A549 (cell line): ENCODE data around the gene BAK1. TPM values are rescaled to one million over a fixed set of nuclear protein-coding genes. Genes with fewer than 3 reads are reported as not detected.

Experiments used
- ATAC-seq, 2 experiments: fragments of 200-7000 bp in 1 of 2; fragments of >200 bp in 1 of 2; cut with Nextera tagmentation in 1 of 2; cut with Tn5 transposase in 1 of 2; 3 replicates each; pipeline versions ENCODE4 v1.8.0 to v1.9.1; 2018 to 2020; ENCODE audit warnings: mild to moderate bottlenecking in 1 of 2, moderate library complexity in 1 of 2
- CTCF ChIA-PET: fragments of 300-600 bp; sonication (Branson Sonifier 250); formaldehyde crosslinking; extraction: SDS; loops from one replicate; lab custom pipeline; 2021; ENCODE audit warnings: antibody characterized with exemption, inconsistent platforms; lab: Yijun Ruan, JAX
- POLR2A ChIA-PET: fragments of 350-600 bp; formaldehyde crosslinking; extraction: SDS; loops from one replicate; lab custom pipeline; 2021; ENCODE audit warnings: antibody characterized with exemption, inconsistent platforms; lab: Yijun Ruan, JAX
- DNase-seq, 2 experiments: peaks; one replicate each; pipeline versions ENCODE4 v3.0.0 to v3.0.0-alpha.2; 2011 to 2016; ENCODE audit warnings: low read depth in 1 of 2, low spot score in 1 of 2
- FAIRE-seq: peaks from 2 replicates; lab custom pipeline; 2011; peaks lifted over from hg19 to GRCh38; lab: Jason Lieb, UNC
- H3K27ac ChIP-seq, 2 experiments: fragments of >200 bp; sonication (Bioruptor Twin); formaldehyde crosslinking; 3 replicates each; pipeline ENCODE4 v1.5.1; 2016 to 2017
- H3K4me1 ChIP-seq: fragments of >200 bp; sonication (Bioruptor Twin); formaldehyde crosslinking; 3 replicates; pipeline ENCODE4 v1.6.1; 2016
- H3K4me2 ChIP-seq: fragments of >200 bp; sonication (Bioruptor Twin); formaldehyde crosslinking; 3 replicates; pipeline ENCODE4 v1.6.1; 2016
- H3K4me3 ChIP-seq: fragments of >200 bp; sonication (Bioruptor Twin); formaldehyde crosslinking; 3 replicates; pipeline ENCODE4 v1.5.1; 2016
- H3K9me3 ChIP-seq: fragments of >200 bp; sonication (Bioruptor Twin); formaldehyde crosslinking; 3 replicates; pipeline ENCODE4 v1.6.1; 2016
- CBX8 ChIP-seq: fragments of 200-600 bp; sonication (generic); IDR thresholded peaks from 2 replicates; pipeline ENCODE4 v1.6.1; 2016
- CHD2 ChIP-seq: fragments of 150-350 bp; IDR thresholded peaks from 2 replicates; pipeline ENCODE4 v1.6.1; 2014; ENCODE audit warnings: low read length; ENCODE audit not compliant: partially characterized antibody
- CTCF ChIP-seq: fragments of >200 bp; sonication (Bioruptor Twin); formaldehyde crosslinking; IDR thresholded peaks from 3 replicates; pipeline ENCODE4 v1.5.1; 2016
- FOSL2 ChIP-seq, 2 experiments: fragments of 450-650 bp in 1 of 2; fragments of >200 bp in 1 of 2; sonication (Bioruptor Twin) in 1 of 2; formaldehyde crosslinking; IDR thresholded peaks; 2 replicates each; pipeline versions ENCODE4 v1.5.0 to v1.6.1; 2016 to 2020; ENCODE audit warnings: mild to moderate bottlenecking in 1 of 2, moderate library complexity in 1 of 2
- GATA3 ChIP-seq: IDR thresholded peaks from 2 replicates; pipeline ENCODE4 v1.6.1; 2012; ENCODE audit warnings: borderline replicate concordance
- HES2 ChIP-seq: fragments of >200 bp; sonication (Bioruptor Twin); formaldehyde crosslinking; IDR thresholded peaks from 2 replicates; pipeline ENCODE4 v1.6.1; 2016
- HOXA7 ChIP-seq: fragments of 250-450 bp; sonication (Bioruptor Pico); IDR thresholded peaks from 2 replicates; pipeline ENCODE4 v1.5.0; 2020; ENCODE audit warnings: mild to moderate bottlenecking, moderate library complexity
- KDM1A ChIP-seq: fragments of 200-600 bp; sonication (generic); IDR thresholded peaks from 2 replicates; pipeline ENCODE4 v1.6.1; 2016; ENCODE audit warnings: low read depth, mild to moderate bottlenecking
- KDM5A ChIP-seq: fragments of 200-600 bp; sonication (generic); IDR thresholded peaks from 2 replicates; pipeline ENCODE4 v1.6.1; 2016; ENCODE audit warnings: antibody characterized with exemption, mild to moderate bottlenecking
- NFE2L2 ChIP-seq: fragments of 150-350 bp; conservative IDR thresholded peaks from 2 replicates; pipeline ENCODE4 v1.6.1; 2014; ENCODE audit warnings: low read length
- NPAS2 ChIP-seq: fragments of 250-450 bp; sonication (Bioruptor Pico); IDR thresholded peaks from 2 replicates; pipeline ENCODE4 v1.8.0; 2022; ENCODE audit warnings: mild to moderate bottlenecking, moderate library complexity, borderline replicate concordance
- NR3C1 ChIP-seq: fragments of >200 bp; sonication (Bioruptor Twin); formaldehyde crosslinking; IDR thresholded peaks from 3 replicates; pipeline ENCODE4 v1.6.1; 2017
- PHF8 ChIP-seq: fragments of 200-600 bp; sonication (generic); IDR thresholded peaks from 2 replicates; pipeline ENCODE4 v1.6.1; 2016; ENCODE audit warnings: low read depth, mild to moderate bottlenecking, antibody characterized with exemption, moderate library complexity, borderline replicate concordance
- POLR2A ChIP-seq: IDR thresholded peaks from 2 replicates; pipeline ENCODE4 v1.6.1; 2012; ENCODE audit warnings: mild to moderate bottlenecking, low read length
- RARB ChIP-seq: fragments of 250-450 bp; sonication (Bioruptor Pico); IDR thresholded peaks from 2 replicates; pipeline ENCODE4 v1.8.0; 2021; ENCODE audit warnings: mild to moderate bottlenecking, moderate library complexity
- SMC3 ChIP-seq: fragments of >200 bp; sonication (Bioruptor Twin); formaldehyde crosslinking; IDR thresholded peaks from 3 replicates; pipeline ENCODE4 v1.6.1; 2018; ENCODE audit warnings: inconsistent platforms
- WGBS: methylation state at CpG from one replicate; pipeline ENCODE4 v1.1.6; 2017; ENCODE audit errors: missing lambda C conversion rate; 5-methylcytosine and 5-hydroxymethylcytosine counted together
- polyA plus RNA-seq, 4 experiments: library from polyadenylated mRNA; depleted of rRNA in 3 of 4; stranded (reverse); fragments of >200 nt; fragmentation: RNase III in 1 of 4; extraction: RNeasy Plus Mini Kit Qiagen cat#74134 plus additional on column Dnase treatment in 1 of 4; gene quantifications; 2 replicates in 3 of 4; 3 replicates in 1 of 4; pipeline ENCODE4 v1.2.3, GENCODE V29; 2011 to 2017
- TF ChIP-seq, protein P1 (sequence below): fragments of 250-450 bp; sonication (Bioruptor Pico); IDR thresholded peaks from 2 replicates; pipeline ENCODE4 v1.5.0; 2021; ENCODE audit warnings: mild to moderate bottlenecking, moderate library complexity, borderline replicate concordance
- TF ChIP-seq, protein P2 (sequence below): fragments of 150-350 bp; IDR thresholded peaks from 2 replicates; pipeline ENCODE4 v1.6.1; 2014; ENCODE audit warnings: low read depth, mild to moderate bottlenecking, low read length
- TF ChIP-seq, protein P3 (sequence below): fragments of >200 bp; sonication (Bioruptor Twin); formaldehyde crosslinking; IDR thresholded peaks from 3 replicates; pipeline ENCODE4 v1.6.1; 2016

BAK1 gene
- polyA plus RNA-seq, 2 of the 4 experiments (the other 2 are of a cell fraction), result 11.9 to 19.0 TPM

DNA sequence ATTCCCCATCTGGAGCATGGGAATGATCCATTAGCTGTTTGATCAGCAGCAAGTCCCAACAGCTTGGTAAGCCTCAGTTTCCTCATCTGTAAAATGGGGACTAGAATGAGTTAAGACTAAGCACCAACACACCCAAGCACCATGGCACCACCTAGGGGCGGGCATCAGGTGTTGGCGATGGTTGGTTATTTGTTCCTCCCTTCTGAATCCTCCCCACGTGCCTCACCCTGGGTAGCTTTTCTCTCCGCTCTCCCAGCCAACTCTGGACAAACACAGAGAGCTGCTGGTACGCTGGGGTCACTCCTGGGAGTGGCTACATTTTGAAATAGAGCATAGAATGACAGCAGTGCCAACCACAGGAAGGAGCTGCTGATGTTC lies 27.7 kb upstream of the BAK1 start (continued):
- TF ChIP-seq KDM1A (0 out of 2 replicates have a peak, but pooled peaks have one; percentile 55), KDM5A (no peak)

GRCh38 chr6:33607126-33607783 lies 27.2 kb upstream of the BAK1 start:
- no peak for DNase-seq
- ATAC-seq, result no peak
- FAIRE-seq, result no peak
- CTCF ChIA-PET, result interaction anchor here (0.7 to 3.8 kb wide), 11 partner anchors 10 to 556 kb away, joined by 3 to 20 read pairs (median 6); partner anchors contain the start of gene ITPR3
- peaks cover 65% of the 10 kb centered on the region for H3K4me1 ChIP-seq
- H3K4me3 ChIP-seq, result no peak overlapping the region
- TF ChIP-seq SMC3 (no peak), GATA3 (no peak), RARB (CRISPR knock-in tag) (no peak), FOSL2 (IDR thresholded peaks at IDR 0.05) (no peak), FOSL2 (CRISPR knock-in tag; IDR thresholded peaks at IDR 0.05) (no peak), HOXA7 (no peak), POLR2A (no peak), NFE2L2 (no peak), CTCF (no peak), HES2 (no peak), CBX8 (no peak), NPAS2 (no peak), KDM5A (no peak), PHF8 (no peak), NR3C1 (no peak), CHD2 (no peak)
- TF ChIP-seq, protein P1, sequence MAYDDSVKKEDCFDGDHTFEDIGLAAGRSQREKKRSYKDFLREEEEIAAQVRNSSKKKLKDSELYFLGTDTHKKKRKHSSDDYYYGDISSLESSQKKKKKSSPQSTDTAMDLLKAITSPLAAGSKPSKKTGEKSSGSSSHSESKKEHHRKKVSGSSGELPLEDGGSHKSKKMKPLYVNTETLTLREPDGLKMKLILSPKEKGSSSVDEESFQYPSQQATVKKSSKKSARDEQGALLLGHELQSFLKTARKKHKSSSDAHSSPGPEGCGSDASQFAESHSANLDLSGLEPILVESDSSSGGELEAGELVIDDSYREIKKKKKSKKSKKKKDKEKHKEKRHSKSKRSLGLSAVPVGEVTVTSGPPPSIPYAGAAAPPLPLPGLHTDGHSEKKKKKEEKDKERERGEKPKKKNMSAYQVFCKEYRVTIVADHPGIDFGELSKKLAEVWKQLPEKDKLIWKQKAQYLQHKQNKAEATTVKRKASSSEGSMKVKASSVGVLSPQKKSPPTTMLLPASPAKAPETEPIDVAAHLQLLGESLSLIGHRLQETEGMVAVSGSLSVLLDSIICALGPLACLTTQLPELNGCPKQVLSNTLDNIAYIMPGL (CRISPR knock-in tag), result no peak
- TF ChIP-seq, protein P2, sequence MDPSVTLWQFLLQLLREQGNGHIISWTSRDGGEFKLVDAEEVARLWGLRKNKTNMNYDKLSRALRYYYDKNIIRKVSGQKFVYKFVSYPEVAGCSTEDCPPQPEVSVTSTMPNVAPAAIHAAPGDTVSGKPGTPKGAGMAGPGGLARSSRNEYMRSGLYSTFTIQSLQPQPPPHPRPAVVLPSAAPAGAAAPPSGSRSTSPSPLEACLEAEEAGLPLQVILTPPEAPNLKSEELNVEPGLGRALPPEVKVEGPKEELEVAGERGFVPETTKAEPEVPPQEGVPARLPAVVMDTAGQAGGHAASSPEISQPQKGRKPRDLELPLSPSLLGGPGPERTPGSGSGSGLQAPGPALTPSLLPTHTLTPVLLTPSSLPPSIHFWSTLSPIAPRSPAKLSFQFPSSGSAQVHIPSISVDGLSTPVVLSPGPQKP, result no peak
- TF ChIP-seq, protein P3, sequence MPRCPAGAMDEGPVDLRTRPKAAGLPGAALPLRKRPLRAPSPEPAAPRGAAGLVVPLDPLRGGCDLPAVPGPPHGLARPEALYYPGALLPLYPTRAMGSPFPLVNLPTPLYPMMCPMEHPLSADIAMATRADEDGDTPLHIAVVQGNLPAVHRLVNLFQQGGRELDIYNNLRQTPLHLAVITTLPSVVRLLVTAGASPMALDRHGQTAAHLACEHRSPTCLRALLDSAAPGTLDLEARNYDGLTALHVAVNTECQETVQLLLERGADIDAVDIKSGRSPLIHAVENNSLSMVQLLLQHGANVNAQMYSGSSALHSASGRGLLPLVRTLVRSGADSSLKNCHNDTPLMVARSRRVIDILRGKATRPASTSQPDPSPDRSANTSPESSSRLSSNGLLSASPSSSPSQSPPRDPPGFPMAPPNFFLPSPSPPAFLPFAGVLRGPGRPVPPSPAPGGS, result no peak
- no peaks in the 10 kb centered on the region for H3K9me3 ChIP-seq
- H3K4me2 ChIP-seq, result peak overlapping the region; percentile 20; the same call in 1 of the 3 replicates
- 84% methylated on average over 2 of the region's 8 CpGs for WGBS
- POLR2A ChIA-PET, result no interaction called here
- peak overlapping the region; percentile 54 to 58; a peak in 4 of 6 replicates for H3K27ac ChIP-seq
